AG09309 (cell line): Measurements from ENCODE around the gene AKIP1.

Experiments used
- DNase-seq: peaks from one replicate; pipeline ENCODE4 v3.0.0-alpha.2; 2010; ENCODE audit warnings: low read depth
- H3K4me3 ChIP-seq: 2 replicates; pipeline ENCODE4 v1.5.1; 2011; ENCODE audit warnings: mild to moderate bottlenecking, low read depth, low read length, moderate library complexity; ENCODE audit not compliant: control insufficient read depth
- TF ChIP-seq, protein P1 (sequence below): IDR thresholded peaks from 2 replicates; pipeline ENCODE4 v1.5.1; 2011; ENCODE audit warnings: mild to moderate bottlenecking, low read depth, low read length, inconsistent platforms; ENCODE audit not compliant: insufficient read depth, control insufficient read depth; ENCODE audit errors: missing control alignments

AKIP1 gene

DNA sequence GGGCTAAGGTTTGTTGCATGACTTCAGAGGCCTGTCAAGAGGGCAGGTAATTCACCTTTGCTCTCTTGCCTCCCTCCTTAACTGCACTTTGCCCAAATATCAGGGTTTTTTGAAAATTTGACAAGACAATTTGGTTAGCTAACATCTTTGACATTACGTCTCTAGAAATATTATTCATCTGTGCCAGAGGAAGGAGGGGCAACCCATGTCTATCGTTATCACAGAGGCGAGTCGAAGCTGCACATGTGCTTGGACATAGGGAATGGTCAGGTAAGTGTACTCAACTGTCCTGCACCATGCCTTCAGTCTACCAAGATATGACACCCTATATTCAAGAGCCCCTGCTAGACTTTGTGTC is 3.7 kb downstream of the AKIP1 start:
- TF ChIP-seq, protein P1, sequence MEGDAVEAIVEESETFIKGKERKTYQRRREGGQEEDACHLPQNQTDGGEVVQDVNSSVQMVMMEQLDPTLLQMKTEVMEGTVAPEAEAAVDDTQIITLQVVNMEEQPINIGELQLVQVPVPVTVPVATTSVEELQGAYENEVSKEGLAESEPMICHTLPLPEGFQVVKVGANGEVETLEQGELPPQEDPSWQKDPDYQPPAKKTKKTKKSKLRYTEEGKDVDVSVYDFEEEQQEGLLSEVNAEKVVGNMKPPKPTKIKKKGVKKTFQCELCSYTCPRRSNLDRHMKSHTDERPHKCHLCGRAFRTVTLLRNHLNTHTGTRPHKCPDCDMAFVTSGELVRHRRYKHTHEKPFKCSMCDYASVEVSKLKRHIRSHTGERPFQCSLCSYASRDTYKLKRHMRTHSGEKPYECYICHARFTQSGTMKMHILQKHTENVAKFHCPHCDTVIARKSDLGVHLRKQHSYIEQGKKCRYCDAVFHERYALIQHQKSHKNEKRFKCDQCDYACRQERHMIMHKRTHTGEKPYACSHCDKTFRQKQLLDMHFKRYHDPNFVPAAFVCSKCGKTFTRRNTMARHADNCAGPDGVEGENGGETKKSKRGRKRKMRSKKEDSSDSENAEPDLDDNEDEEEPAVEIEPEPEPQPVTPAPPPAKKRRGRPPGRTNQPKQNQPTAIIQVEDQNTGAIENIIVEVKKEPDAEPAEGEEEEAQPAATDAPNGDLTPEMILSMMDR, result no peak
- DNase-seq, result no peak
- H3K4me3 ChIP-seq, result no peak overlapping the region

DNA sequence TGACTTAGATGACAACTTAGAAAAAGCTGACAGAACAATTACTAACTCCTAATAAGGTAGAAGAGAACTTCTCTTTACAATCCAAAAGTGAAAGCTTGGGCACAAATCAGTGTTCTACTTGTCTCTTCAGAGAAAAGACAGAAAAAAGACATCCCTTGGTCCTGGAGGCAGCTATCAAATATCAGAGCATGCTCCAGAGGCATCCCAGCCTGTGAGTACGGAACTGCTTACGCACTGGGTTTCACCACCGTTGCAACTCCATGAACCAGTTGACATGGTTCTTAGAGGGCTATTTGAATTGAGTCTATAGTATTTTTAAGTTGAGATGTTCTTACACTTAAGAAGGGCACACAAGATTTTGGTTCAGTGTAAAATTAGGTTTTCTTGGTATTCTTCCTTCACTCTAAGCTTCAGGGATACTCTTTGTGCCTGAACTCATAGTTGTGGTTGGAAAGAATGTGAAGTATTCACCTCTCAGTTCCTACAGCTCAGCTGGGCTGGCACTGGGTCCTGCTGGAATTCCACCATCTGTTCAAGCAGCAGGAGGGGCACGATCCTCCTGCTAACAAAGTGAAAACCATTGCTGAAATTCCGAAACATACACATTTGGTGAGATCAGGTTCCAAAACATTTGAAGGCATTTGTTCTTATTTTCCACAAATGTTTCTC is 6.3 kb downstream of the AKIP1 start:
- TF ChIP-seq, protein P1, result no peak
- DNase-seq, result peak; percentile 78
- H3K4me3 ChIP-seq, result no peak overlapping the region

DNA sequence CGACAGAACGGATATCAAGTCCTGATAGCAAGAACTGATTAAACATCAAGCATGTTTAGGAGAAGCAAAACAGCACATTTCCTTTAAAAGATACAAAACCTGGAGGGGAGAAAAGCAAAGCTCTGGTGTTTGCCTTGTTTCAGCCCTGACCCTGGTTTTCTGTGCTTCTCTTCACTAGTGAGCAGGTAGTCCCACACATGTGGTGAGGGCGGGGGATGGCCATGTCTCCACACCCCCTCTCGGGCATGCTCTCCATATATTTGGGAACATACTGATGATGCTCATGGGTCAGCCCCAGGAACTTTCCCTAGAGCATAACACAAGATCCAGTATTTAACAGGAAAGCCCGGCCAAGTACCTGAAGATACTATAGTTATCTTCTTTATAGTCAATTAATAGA is 11.7 kb downstream of the AKIP1 start:
- TF ChIP-seq, protein P1, result no peak
- no peak for DNase-seq
- H3K4me3 ChIP-seq, result no peak overlapping the region

DNA sequence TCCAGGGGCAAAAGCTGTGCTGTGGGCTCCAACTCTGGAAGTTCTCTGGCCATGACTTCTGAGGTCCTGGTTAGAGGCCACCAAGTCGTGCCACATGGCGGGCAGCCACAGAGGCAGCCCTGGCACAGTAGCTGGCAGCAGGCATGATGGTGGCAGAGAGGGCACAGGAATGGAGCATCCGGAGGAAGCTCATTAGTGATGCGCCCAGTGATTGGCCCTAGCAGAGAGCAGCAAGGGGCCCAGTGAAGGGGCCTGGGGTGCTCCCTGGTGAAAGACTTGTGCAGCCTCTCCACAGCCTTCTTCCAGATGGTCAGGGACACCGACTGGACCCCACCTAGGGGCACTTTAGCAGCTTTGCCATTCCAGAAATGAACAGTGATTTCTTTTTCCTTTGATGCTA is 14.7 kb downstream of the AKIP1 start:
- no peak for DNase-seq
- TF ChIP-seq, protein P1, result no peak
- H3K4me3 ChIP-seq, result no peak overlapping the region

DNA sequence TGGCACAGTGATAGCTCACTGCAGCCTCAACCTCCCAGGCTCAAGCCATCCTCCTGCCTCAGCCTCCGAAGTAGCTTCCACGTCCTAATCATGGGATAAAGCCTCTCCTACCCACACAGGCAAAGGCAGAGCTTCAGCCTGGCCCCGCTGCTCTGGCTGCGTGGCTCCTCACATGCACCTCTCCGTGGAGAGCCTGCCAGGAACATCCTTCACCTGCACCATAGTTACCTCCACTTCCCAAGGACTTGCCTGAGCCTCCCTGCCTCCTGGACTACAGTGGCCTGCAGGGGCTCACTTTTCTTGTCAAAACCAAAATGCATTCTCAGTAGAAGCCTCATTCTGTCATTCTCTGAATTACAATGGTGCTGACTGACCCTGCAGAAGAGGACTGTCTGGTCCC is 15.2 kb downstream of the AKIP1 start:
- no peak overlapping the region for H3K4me3 ChIP-seq
- no peak for DNase-seq
- TF ChIP-seq, protein P1, result no peak

DNA sequence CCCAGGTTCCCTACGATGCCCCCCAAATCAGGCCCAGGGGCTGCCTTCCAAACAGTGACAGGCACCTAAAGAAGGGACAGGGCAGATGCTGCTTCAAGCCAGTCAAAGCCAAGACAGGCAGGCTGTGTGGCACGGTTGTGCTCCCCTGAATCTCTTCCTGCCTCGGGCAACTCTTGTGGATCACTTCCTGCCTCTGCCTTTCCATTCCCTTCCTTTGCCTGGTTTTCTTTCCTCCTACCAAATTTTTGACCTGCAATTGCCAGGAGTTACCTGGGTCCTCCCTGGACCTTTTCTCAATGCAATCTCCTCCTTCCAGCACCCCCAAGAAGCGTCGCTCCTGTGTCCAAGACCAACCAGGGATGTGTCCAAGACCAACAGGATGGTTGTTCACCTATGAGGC is 16.2 kb downstream of the AKIP1 start:
- DNase-seq, result no peak
- TF ChIP-seq, protein P1, result no peak
- no peak overlapping the region for H3K4me3 ChIP-seq

DNA sequence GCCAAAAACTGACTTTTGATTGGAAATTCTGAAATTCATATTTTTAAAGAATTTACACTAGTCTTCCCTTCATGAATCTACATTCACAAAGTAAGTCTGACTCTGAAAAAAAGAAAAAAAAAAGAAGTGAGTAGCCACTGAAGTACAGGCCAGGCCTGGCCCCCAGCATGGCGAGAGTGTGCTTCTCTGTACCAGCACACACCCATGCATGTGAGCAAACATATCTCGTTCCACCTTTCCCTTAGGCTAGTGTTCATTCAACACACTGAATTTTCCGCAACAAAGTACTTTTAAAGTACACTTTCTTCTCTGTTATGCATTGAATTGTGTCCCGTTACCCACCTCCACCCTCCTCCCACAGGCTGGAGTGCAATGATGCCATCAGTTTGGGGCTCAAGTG is 17.2 kb downstream of the AKIP1 start:
- TF ChIP-seq, protein P1, result no peak
- DNase-seq, result no peak
- H3K4me3 ChIP-seq, result no peak overlapping the region
